ENCODE results near the gene IL34.
"Not testable (repeated sequence)": the region's sequence is repeated elsewhere in the genome, so short reads cannot be mapped to it uniquely, and the experiment has no call there.

The IL34 gene

GRCh38 chr16:70646260-70647241 is at the start of gene IL34:
Gene IL34 (plus strand): TSS chr16:70646559. CDS start chr16:70646948, 389 bp downstream.
- no peak for DNase-seq

GRCh38 chr16:70597135-70597835 is 49.1 kb upstream of the IL34 start:
- no peak for DNase-seq

- no peak for DNase-seq
Observed at GRCh38 chr16:70598937-70599503, 47.3 kb upstream of the IL34 start.

- DNase-seq: no peak
Observed at GRCh38 chr16:70600730-70601129, 45.6 kb upstream of the IL34 start.

DNA sequence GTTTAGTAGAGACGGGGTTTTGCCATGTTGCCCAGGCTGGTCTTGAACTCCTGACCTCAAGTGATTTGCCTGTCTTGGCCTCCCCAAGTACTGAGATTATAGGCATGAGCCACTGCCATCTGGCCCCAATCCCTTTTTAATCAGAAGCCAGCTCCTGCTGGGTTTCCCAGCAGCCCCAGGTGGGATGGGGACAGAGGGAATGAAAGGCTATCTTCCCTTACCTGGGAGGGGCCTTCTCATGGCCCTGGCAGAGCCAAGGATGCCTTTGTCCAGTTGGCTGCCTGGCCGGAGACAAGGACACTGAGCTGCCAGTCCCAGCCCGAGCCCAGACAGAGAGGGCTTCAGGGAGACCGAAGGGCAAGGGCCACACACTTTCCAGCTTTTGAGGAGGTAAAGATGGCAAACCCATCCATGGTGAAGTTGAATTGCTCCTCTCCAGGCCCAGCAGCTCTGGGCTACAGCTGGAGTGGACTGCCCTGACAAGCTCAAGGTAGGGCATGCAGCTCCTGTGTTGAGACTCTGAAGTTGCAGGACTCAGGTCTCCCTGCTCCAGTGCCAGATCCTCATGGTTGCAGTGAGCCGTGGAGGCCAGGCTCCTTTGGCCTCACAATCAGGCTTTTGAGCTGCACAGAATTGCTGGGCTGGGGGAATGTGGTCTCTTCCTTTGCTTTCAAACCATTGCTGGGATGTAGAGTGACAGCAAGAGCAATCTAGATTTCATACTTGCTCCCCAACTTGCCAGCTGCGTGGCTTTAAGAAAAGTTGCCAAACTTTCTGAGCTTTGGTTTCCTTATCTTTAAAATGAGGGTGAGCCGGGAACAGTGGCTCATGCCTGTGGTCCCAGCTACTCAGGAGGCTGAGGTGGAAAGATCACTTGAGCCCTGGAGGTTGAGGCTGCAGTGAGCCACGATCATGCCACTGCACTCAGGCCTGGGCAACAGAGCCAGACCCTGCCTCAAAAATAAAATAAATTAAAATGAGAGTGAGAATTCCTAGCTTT is 44.5 kb upstream of the IL34 start:
- no peak for DNase-seq

DNA sequence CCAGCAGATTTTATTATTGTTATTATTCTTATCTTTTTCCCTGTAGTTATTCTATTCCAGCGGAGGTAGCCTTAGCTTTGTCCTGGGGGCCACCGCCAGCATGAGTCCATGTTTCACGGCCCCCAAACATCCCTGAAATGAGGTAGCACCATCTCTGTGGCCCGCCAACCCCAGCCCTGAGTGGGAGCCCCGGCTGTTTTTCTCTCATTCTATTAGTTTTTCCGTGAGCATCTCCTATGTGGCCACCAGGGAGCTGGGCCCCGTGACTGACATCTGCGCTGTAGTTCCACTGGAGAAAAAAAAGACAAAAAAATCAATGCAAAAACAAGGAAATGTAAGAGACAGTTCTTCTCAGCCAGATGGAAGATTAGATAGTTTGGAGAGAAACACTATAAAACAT is 43.5 kb upstream of the IL34 start:
- DNase-seq: no peak

- no peak for DNase-seq
Observed at GRCh38 chr16:70604407-70605282, 41.7 kb upstream of the IL34 start.

- no peak for DNase-seq
Observed at GRCh38 chr16:70605283-70605657, 41.1 kb upstream of the IL34 start.

- DNase-seq: no peak
Observed at GRCh38 chr16:70608521-70608920, 37.8 kb upstream of the IL34 start.

GRCh38 chr16:70610273-70611223 is 35.8 kb upstream of the IL34 start:
- DNase-seq: no peak

DNA sequence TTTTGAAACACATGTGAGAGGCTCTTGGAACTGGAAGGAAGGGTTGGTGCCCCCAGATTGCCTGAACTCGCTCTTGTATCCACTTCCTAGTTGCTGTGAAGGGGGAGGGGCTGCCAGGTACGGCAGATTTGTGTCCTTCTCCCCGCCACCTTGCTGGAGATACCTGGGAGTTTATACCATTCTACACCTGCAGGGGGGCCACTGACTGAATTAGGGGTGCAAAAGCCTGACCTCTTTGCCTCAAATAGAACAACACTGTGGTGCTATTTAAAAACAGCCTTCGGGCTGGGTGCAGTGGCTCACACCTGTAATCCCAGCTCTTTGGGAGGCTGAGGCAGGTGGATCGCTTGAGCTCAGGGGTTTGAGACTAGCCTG is 35.1 kb upstream of the IL34 start:
- DNase-seq: no peak

GRCh38 chr16:70611785-70612303 is 34.5 kb upstream of the IL34 start:
- DNase-seq: no peak

DNA sequence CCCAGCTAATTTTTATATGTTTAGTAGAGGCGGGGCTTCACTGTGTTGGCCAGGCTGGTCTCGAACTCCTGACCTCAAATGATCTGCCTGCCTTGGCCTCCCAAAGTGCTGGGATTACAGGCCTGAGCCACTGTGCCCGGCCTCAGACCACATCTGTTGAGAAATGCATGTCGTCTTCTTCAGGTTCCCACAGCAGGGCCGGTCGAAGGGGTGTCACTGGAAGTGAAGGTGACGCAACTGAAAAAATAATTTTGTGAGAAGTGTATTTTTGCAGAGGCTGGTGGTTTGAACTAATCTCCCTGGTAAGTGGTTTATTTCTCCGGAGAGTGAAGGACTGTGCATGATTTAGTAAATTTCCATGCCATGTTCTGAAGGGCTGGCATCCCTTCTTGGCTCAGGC is 33.4 kb upstream of the IL34 start:
- no peak for DNase-seq

GRCh38 chr16:70614208-70614951 is 32.0 kb upstream of the IL34 start:
- no peak for DNase-seq

- no peak for DNase-seq
Observed at GRCh38 chr16:70615945-70616344, 30.4 kb upstream of the IL34 start.

DNA sequence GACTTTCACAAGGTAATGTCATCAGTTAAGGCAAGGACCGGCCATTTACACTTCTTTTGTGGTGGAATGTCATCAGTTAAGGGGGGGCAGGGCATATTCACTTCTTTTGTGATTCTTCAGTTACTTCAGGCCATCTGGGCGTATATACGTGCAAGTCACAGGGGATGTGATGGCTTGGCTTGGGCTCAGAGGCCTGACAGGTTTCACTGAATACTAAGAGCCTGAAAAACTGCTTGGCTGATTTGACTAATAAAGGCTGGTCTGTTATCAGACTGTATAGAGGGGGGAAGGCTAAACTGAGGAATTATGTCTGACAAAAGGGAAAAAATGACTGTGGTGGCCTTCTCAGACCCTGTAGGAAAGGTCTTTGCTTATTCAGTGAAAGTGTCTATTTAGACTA is 24.5 kb upstream of the IL34 start:
- DNase-seq: not testable (repeated sequence)

GRCh38 chr16:70627696-70628095 is 18.7 kb upstream of the IL34 start:
- no peak for DNase-seq

- no peak for DNase-seq
Observed at GRCh38 chr16:70630960-70631745, 15.2 kb upstream of the IL34 start.
